Mesenteric fat pad (tissue), 1 donor: ENCODE results near the gene PRLR. TPM values are rescaled to one million over a fixed set of nuclear protein-coding genes. Genes with fewer than 3 reads are reported as not detected.
"Not testable (repeated sequence)": the region's sequence is repeated elsewhere in the genome, so short reads cannot be mapped to it uniquely, and the experiment has no call there.

Experiments used
- DNase-seq: peaks from one replicate; pipeline ENCODE4 v3.0.0-alpha.2; 2020; ENCODE audit warnings: low spot score
- total RNA-seq: library from RNA; stranded (reverse); fragmentation: NEBNext Ultra II Directional; extraction: Animal tissue kit (Norgen Biotek cat#: 25700); gene quantifications from one replicate; pipeline ENCODE4 v1.2.1, GENCODE V29; 2021
- donor health status: DM: yes; HTN: yes; CAD: no.

Gene PRLR
- total RNA-seq, 1 donor from 2014 or later, result 2.4 TPM

- no peak for DNase-seq
These were observed 100.3 kb downstream of the PRLR start for GRCh38 chr5:35129921-35130485.

GRCh38 chr5:35129276-35129675, 101.0 kb downstream of the PRLR start:
- DNase-seq, result no peak

- no peak for DNase-seq
These were observed 103.3 kb downstream of the PRLR start for GRCh38 chr5:35127006-35127405.

GRCh38 chr5:35125746-35126145, 104.5 kb downstream of the PRLR start:
- DNase-seq, result no peak

- no peak for DNase-seq
These were observed 105.4 kb downstream of the PRLR start for GRCh38 chr5:35124932-35125331.

- no peak for DNase-seq
These were observed 107.5 kb downstream of the PRLR start for GRCh38 chr5:35122819-35123218.

- DNase-seq, result no peak
These were observed 109.6 kb downstream of the PRLR start for GRCh38 chr5:35120715-35121114.

GRCh38 chr5:35117967-35118366, 112.3 kb downstream of the PRLR start:
- DNase-seq, result no peak

GRCh38 chr5:35115920-35116319, 114.4 kb downstream of the PRLR start:
- DNase-seq, result no peak

- no peak for DNase-seq
These were observed 115.6 kb downstream of the PRLR start for GRCh38 chr5:35114698-35115097.

GRCh38 chr5:35112300-35112699, 118.0 kb downstream of the PRLR start:
- DNase-seq, result no peak

GRCh38 chr5:35104550-35104949, 125.7 kb downstream of the PRLR start:
- not testable (repeated sequence) for DNase-seq

- DNase-seq, result no peak
These were observed 126.5 kb downstream of the PRLR start for GRCh38 chr5:35103637-35104299.

GRCh38 chr5:35101720-35102119, 128.6 kb downstream of the PRLR start:
- not testable (repeated sequence) for DNase-seq

GRCh38 chr5:35101016-35101415, 129.3 kb downstream of the PRLR start:
- DNase-seq, result no peak

GRCh38 chr5:35098214-35098613, 132.1 kb downstream of the PRLR start:
- DNase-seq, result no peak

GRCh38 chr5:35096932-35097331, 133.4 kb downstream of the PRLR start:
- DNase-seq, result no peak

- no peak for DNase-seq
These were observed 134.1 kb downstream of the PRLR start for GRCh38 chr5:35096216-35096615.

GRCh38 chr5:35095366-35095765, 134.9 kb downstream of the PRLR start:
- no peak for DNase-seq

- no peak for DNase-seq
These were observed 135.3 kb downstream of the PRLR start for GRCh38 chr5:35094948-35095347.

- DNase-seq, result no peak
These were observed 137.6 kb downstream of the PRLR start for GRCh38 chr5:35092703-35093102.

GRCh38 chr5:35091704-35092103, 138.6 kb downstream of the PRLR start:
- DNase-seq, result no peak
